Right ventricle myocardium superior (tissue), 1 donor: ENCODE data around the gene IQGAP3. TPM values are rescaled to one million over a fixed set of nuclear protein-coding genes. Genes with fewer than 3 reads are reported as not detected.
"Not testable (repeated sequence)": the region's sequence is repeated elsewhere in the genome, so short reads cannot be mapped to it uniquely, and the experiment has no call there.

Source experiments
- ATAC-seq: fragments of 200-7000 bp; cut with Tn5 transposase; one replicate; pipeline ENCODE4 v1.9.1; 2020; ENCODE audit warnings: mild to moderate bottlenecking; ENCODE audit not compliant: poor library complexity
- DNase-seq: peaks from one replicate; pipeline ENCODE4 v3.0.0-alpha.2; 2020
- intact Hi-C: fragments of 100-400 bp; cut with DNase I; formaldehyde crosslinking; loops from one replicate; pipeline ENCODE4 v1.11.2; 2022
- total RNA-seq: library from RNA; stranded (reverse); fragmentation: NEBNext Ultra II Directional; extraction: Animal tissue kit (Norgen Biotek cat#: 25700); gene quantifications from one replicate; pipeline ENCODE4 v1.2.1, GENCODE V29; 2021
- donor health status: DM: no; HTN: yes; CAD: no; lungs with severe emphysema.

IQGAP3 gene
- total RNA-seq, 1 donor from 2014 or later, result 0.56 TPM

- no peak for ATAC-seq
Measured at GRCh38 chr1:156553860-156554485, 18.4 kb downstream of the IQGAP3 start.

GRCh38 chr1:156552937-156553336, 19.4 kb downstream of the IQGAP3 start:
- intact Hi-C loops, result not testable (repeated sequence)
- DNase-seq, result peak; percentile 64
- peak; percentile 31 for ATAC-seq

More at GRCh38 chr1:156553860-156554485, 18.4 kb downstream of the IQGAP3 start:
- intact Hi-C loops, result no loop called here
- DNase-seq, result no peak

GRCh38 chr1:156552518-156552917, 19.8 kb downstream of the IQGAP3 start:
- DNase-seq (no peak), ATAC-seq (no peak)
- intact Hi-C loops, result no loop called here

GRCh38 chr1:156551869-156552268, 20.5 kb downstream of the IQGAP3 start:
- ATAC-seq, result no peak
- intact Hi-C loops, result no loop called here
- no peak for DNase-seq

GRCh38 chr1:156551066-156551643, 21.2 kb downstream of the IQGAP3 start:
- ATAC-seq, result no peak
- intact Hi-C loops, result no loop called here
- no peak for DNase-seq

GRCh38 chr1:156550346-156550745, 22.0 kb downstream of the IQGAP3 start:
- intact Hi-C loops, result no loop called here
- peak; percentile 86 for ATAC-seq
- peak; percentile 74 for DNase-seq

GRCh38 chr1:156549831-156550230, 22.5 kb downstream of the IQGAP3 start:
- ATAC-seq (no peak), DNase-seq (no peak)
- intact Hi-C loops, result no loop called here

GRCh38 chr1:156549390-156549789, 23.0 kb downstream of the IQGAP3 start:
- ATAC-seq, result peak; percentile 23
- intact Hi-C loops, result no loop called here
- no peak for DNase-seq

- intact Hi-C loops, result no loop called here
- ATAC-seq (no peak), DNase-seq (no peak)
Measured at GRCh38 chr1:156547982-156548381, 24.4 kb downstream of the IQGAP3 start.

GRCh38 chr1:156547434-156547833, 24.9 kb downstream of the IQGAP3 start:
- no peak for ATAC-seq
- intact Hi-C loops, result no loop called here
- DNase-seq, result no peak

- no peak for ATAC-seq
- intact Hi-C loops, result no loop called here
- DNase-seq, result no peak
Measured at GRCh38 chr1:156546267-156546666, 26.1 kb downstream of the IQGAP3 start.

- intact Hi-C loops, result no loop called here
- ATAC-seq (no peak), DNase-seq (no peak)
Measured at GRCh38 chr1:156544592-156545102, 27.7 kb downstream of the IQGAP3 start.

GRCh38 chr1:156543066-156543465, 29.3 kb downstream of the IQGAP3 start:
- DNase-seq (no peak), ATAC-seq (no peak)
- intact Hi-C loops, result no loop called here

- intact Hi-C loops, result no loop called here
- no peak for DNase-seq
- no peak for ATAC-seq
Measured at GRCh38 chr1:156540955-156541354, 31.4 kb downstream of the IQGAP3 start.

GRCh38 chr1:156539818-156540355, 32.5 kb downstream of the IQGAP3 start:
- ATAC-seq (peak; percentile 27), DNase-seq (no peak)
- intact Hi-C loops, result no loop called here

- intact Hi-C loops, result no loop called here
- no peak for DNase-seq
- no peak for ATAC-seq
Measured at GRCh38 chr1:156538711-156539440, 33.5 kb downstream of the IQGAP3 start.

- ATAC-seq (no peak), DNase-seq (no peak)
- intact Hi-C loops, result no loop called here
Measured at GRCh38 chr1:156537027-156537426, 35.3 kb downstream of the IQGAP3 start.

- intact Hi-C loops, result no loop called here
- ATAC-seq (no peak), DNase-seq (no peak)
Measured at GRCh38 chr1:156534424-156535060, 37.8 kb downstream of the IQGAP3 start.

GRCh38 chr1:156533568-156534220, 38.7 kb downstream of the IQGAP3 start:
- ATAC-seq (no peak), DNase-seq (no peak)
- intact Hi-C loops, result no loop called here
